ENCODE measurements around the gene NLK. TPM values are rescaled to one million over a fixed set of nuclear protein-coding genes. Genes with fewer than 3 reads are reported as not detected.
"Not testable (repeated sequence)": the region's sequence is repeated elsewhere in the genome, so short reads cannot be mapped to it uniquely, and the experiment has no call there.

Gene NLK
- total RNA-seq, 1 experiment from 2014 or later, result 14.6 TPM

- Mint-ChIP-seq H3K27ac (ENCODE audit: low read depth, unreplicated experiment) (no peak overlapping the region), H3K4me1 (ENCODE audit: insufficient read depth, unreplicated experiment) (no peaks in the 10 kb centered on the region), H3K36me3 (ENCODE audit: insufficient read depth, unreplicated experiment) (peaks cover 47% of the 10 kb centered on the region), H3K4me3 (ENCODE audit: unreplicated experiment) (no peak overlapping the region), H3K9me3 (ENCODE audit: unreplicated experiment) (peaks cover 7% of the 10 kb centered on the region), H3K27me3 (ENCODE audit: insufficient read depth, unreplicated experiment) (no peaks in the 10 kb centered on the region)
- BruUV-seq (replicated peaks), result no TSS peak
- DNase-seq (ENCODE audit: unreplicated experiment), result no peak
- intact Hi-C loops (cut with micrococcal nuclease), result no loop called here
- POLR2A ChIA-PET, result interaction anchor here (1.1 to 1.2 kb wide), 2 partner anchors 9 to 15 kb away, joined by 3 to 4 read pairs; no protein-coding TSS in a partner anchor
- CTCF ChIA-PET, result interaction anchor here (0.6 to 0.8 kb wide), 2 partner anchors 52 to 1440 kb away, joined by 3 read pairs; no protein-coding TSS in a partner anchor
- no peak for TF ChIP-seq CTCF (IDR thresholded peaks at IDR 0.05; ENCODE audit: unreplicated experiment)
These were observed 143.2 kb downstream of the NLK start for GRCh38 chr17:28185658-28186057.

- POLR2A ChIA-PET; H3K9me3 Mint-ChIP-seq (ENCODE audit: unreplicated experiment); H3K4me1 Mint-ChIP-seq (ENCODE audit: insufficient read depth, unreplicated experiment); H3K27ac Mint-ChIP-seq (ENCODE audit: low read depth, unreplicated experiment); BruUV-seq (replicated peaks); H3K4me3 Mint-ChIP-seq (ENCODE audit: unreplicated experiment); DNase-seq (ENCODE audit: unreplicated experiment); intact Hi-C loops (cut with micrococcal nuclease); H3K27me3 Mint-ChIP-seq (ENCODE audit: insufficient read depth, unreplicated experiment): not testable (repeated sequence)
- H3K36me3 Mint-ChIP-seq (ENCODE audit: insufficient read depth, unreplicated experiment), result peaks cover 54% of the 10 kb centered on the region
- CTCF ChIA-PET, result interaction anchor here (0.6 kb wide), 1 partner anchor 19 kb away, joined by 4 read pairs; no protein-coding TSS in a partner anchor
These were observed 144.0 kb downstream of the NLK start for GRCh38 chr17:28186472-28186871.

- Mint-ChIP-seq H3K4me3 (ENCODE audit: unreplicated experiment) (no peak overlapping the region), H3K9me3 (ENCODE audit: unreplicated experiment) (peaks cover 7% of the 10 kb centered on the region), H3K36me3 (ENCODE audit: insufficient read depth, unreplicated experiment) (peaks cover 46% of the 10 kb centered on the region), H3K4me1 (ENCODE audit: insufficient read depth, unreplicated experiment) (no peaks in the 10 kb centered on the region), H3K27me3 (ENCODE audit: insufficient read depth, unreplicated experiment) (no peaks in the 10 kb centered on the region), H3K27ac (ENCODE audit: low read depth, unreplicated experiment) (no peak overlapping the region)
- ChIA-PET CTCF (interaction anchor here (1.2 kb wide), 1 partner anchor 9 kb away, joined by 4 read pairs; no protein-coding TSS in a partner anchor), POLR2A (no interaction called here)
- DNase-seq (ENCODE audit: unreplicated experiment), result no peak
- no peak for TF ChIP-seq CTCF (IDR thresholded peaks at IDR 0.05; ENCODE audit: unreplicated experiment)
- intact Hi-C loops (cut with micrococcal nuclease), result no loop called here
- BruUV-seq (replicated peaks), result no TSS peak
These were observed 145.5 kb downstream of the NLK start for GRCh38 chr17:28187931-28188330.

GRCh38 chr17:28188841-28189263 is 146.4 kb downstream of the NLK start:
- intact Hi-C loops (cut with micrococcal nuclease), result no loop called here
- no TSS peak for BruUV-seq (replicated peaks)
- H3K36me3 Mint-ChIP-seq (ENCODE audit: insufficient read depth, unreplicated experiment), result peaks cover 43% of the 10 kb centered on the region
- no peak overlapping the region for H3K4me3 Mint-ChIP-seq (ENCODE audit: unreplicated experiment)
- H3K27me3 Mint-ChIP-seq (ENCODE audit: insufficient read depth, unreplicated experiment), result no peaks in the 10 kb centered on the region
- peaks cover 7% of the 10 kb centered on the region for H3K9me3 Mint-ChIP-seq (ENCODE audit: unreplicated experiment)
- DNase-seq (ENCODE audit: unreplicated experiment), result no peak
- H3K4me1 Mint-ChIP-seq (ENCODE audit: insufficient read depth, unreplicated experiment), result no peaks in the 10 kb centered on the region
- ChIA-PET POLR2A (no interaction called here), CTCF (no interaction called here)
- TF ChIP-seq CTCF (IDR thresholded peaks at IDR 0.05; ENCODE audit: unreplicated experiment), result no peak
- no peak overlapping the region for H3K27ac Mint-ChIP-seq (ENCODE audit: low read depth, unreplicated experiment)

GRCh38 chr17:28189667-28190066 is 147.2 kb downstream of the NLK start:
- ChIA-PET CTCF (interaction anchor here (0.6 to 0.7 kb wide), 2 partner anchors 235 to 471 kb away, joined by 3 to 4 read pairs; no protein-coding TSS in a partner anchor), POLR2A (interaction anchor here (0.6 to 0.9 kb wide), 2 partner anchors 13 to 112 kb away, joined by 3 to 4 read pairs; no protein-coding TSS in a partner anchor)
- no peak for DNase-seq (ENCODE audit: unreplicated experiment)
- intact Hi-C loops (cut with micrococcal nuclease), result no loop called here
- Mint-ChIP-seq H3K36me3 (ENCODE audit: insufficient read depth, unreplicated experiment) (peaks cover 39% of the 10 kb centered on the region), H3K9me3 (ENCODE audit: unreplicated experiment) (peaks cover 7% of the 10 kb centered on the region), H3K4me1 (ENCODE audit: insufficient read depth, unreplicated experiment) (no peaks in the 10 kb centered on the region), H3K27ac (ENCODE audit: low read depth, unreplicated experiment) (no peak overlapping the region), H3K4me3 (ENCODE audit: unreplicated experiment) (no peak overlapping the region), H3K27me3 (ENCODE audit: insufficient read depth, unreplicated experiment) (no peaks in the 10 kb centered on the region)
- BruUV-seq (replicated peaks), result no TSS peak
- no peak for TF ChIP-seq CTCF (IDR thresholded peaks at IDR 0.05; ENCODE audit: unreplicated experiment)

Measured in MCF 10A (cell line).